GM23338 (cell line): Measurements from ENCODE around the gene EFCAB8. TPM values are rescaled to one million over a fixed set of nuclear protein-coding genes. Genes with fewer than 3 reads are reported as not detected.

Source experiments
- ATAC-seq: fragments of 200-7000 bp; cut with Tn5 transposase; 3 replicates; pipeline ENCODE4 v1.9.1; 2020
- DNase-seq: peaks from one replicate; pipeline ENCODE4 v3.0.0-alpha.2; 2015; ENCODE audit warnings: low spot score
- H2AFZ ChIP-seq: fragments of 200-600 bp; sonication (generic); 2 replicates; pipeline ENCODE4 v1.8.0; 2016; ENCODE audit warnings: antibody characterized with exemption, mild to moderate bottlenecking, moderate library complexity
- H3F3A ChIP-seq: fragments of 200-600 bp; sonication (generic); replicated peaks from 2 replicates; pipeline ENCODE4 v1.8.0; 2017; ENCODE audit warnings: antibody characterized with exemption, mixed run types, low read depth
- H3K27ac ChIP-seq: fragments of 200-600 bp; sonication (generic); 2 replicates; pipeline ENCODE4 v1.6.1; 2016; ENCODE audit warnings: low read depth
- H3K27me3 ChIP-seq: fragments of 200-600 bp; sonication (generic); 2 replicates; pipeline ENCODE4 v1.8.0; 2016; ENCODE audit warnings: mild to moderate bottlenecking, mixed run types, moderate library complexity; ENCODE audit not compliant: insufficient read depth
- H3K36me3 ChIP-seq: fragments of 200-600 bp; sonication (generic); 2 replicates; pipeline ENCODE4 v1.8.0; 2016; ENCODE audit warnings: mild to moderate bottlenecking; ENCODE audit not compliant: insufficient read depth
- H3K4me1 ChIP-seq: fragments of 200-600 bp; sonication (generic); 2 replicates; pipeline ENCODE4 v1.8.0; 2016; ENCODE audit warnings: mild to moderate bottlenecking, moderate library complexity; ENCODE audit not compliant: insufficient read depth
- H3K4me2 ChIP-seq: fragments of 200-600 bp; sonication (generic); 2 replicates; pipeline ENCODE4 v1.7.1; 2017; ENCODE audit warnings: mixed run types
- H3K4me3 ChIP-seq: fragments of 200-600 bp; sonication (generic); 2 replicates; pipeline ENCODE4 v1.6.1; 2016; ENCODE audit warnings: mixed run types
- H3K79me2 ChIP-seq: fragments of 200-600 bp; sonication (generic); replicated peaks from 2 replicates; pipeline ENCODE4 v1.8.0; 2017; ENCODE audit warnings: mild to moderate bottlenecking; ENCODE audit not compliant: insufficient read depth
- H3K9me2 ChIP-seq: fragments of 200-600 bp; sonication (generic); 2 replicates; pipeline ENCODE4 v1.8.0; 2017; ENCODE audit not compliant: insufficient read depth
- H4K20me1 ChIP-seq: fragments of 200-600 bp; sonication (generic); replicated peaks from 2 replicates; pipeline ENCODE4 v1.8.0; 2017; ENCODE audit warnings: mild to moderate bottlenecking; ENCODE audit not compliant: insufficient read depth
- H3K27ac Mint-ChIP-seq: 2 replicates; pipeline ENCODE4 v1.8.0; 2020; ENCODE audit warnings: inconsistent platforms, mild to moderate bottlenecking, moderate library complexity, mixed read lengths
- H3K27me3 Mint-ChIP-seq: 3 replicates; pipeline ENCODE4 v1.8.0; 2022; ENCODE audit warnings: low read depth, mild to moderate bottlenecking, moderate library complexity, mixed read lengths, inconsistent platforms; ENCODE audit not compliant: insufficient read depth, poor library complexity
- H3K36me3 Mint-ChIP-seq: 3 replicates; pipeline ENCODE4 v1.8.0; 2021; ENCODE audit warnings: low read depth, mild to moderate bottlenecking, inconsistent platforms, moderate library complexity, mixed read lengths
- H3K4me1 Mint-ChIP-seq: 3 replicates; pipeline ENCODE4 v1.8.0; 2020; ENCODE audit warnings: mild to moderate bottlenecking, inconsistent platforms, mixed read lengths
- H3K4me3 Mint-ChIP-seq: 3 replicates; pipeline ENCODE4 v1.8.0; 2021; ENCODE audit warnings: moderate library complexity, mild to moderate bottlenecking, inconsistent platforms, mixed read lengths
- H3K9me3 Mint-ChIP-seq: 3 replicates; pipeline ENCODE4 v1.8.0; 2020; ENCODE audit warnings: moderate library complexity, mild to moderate bottlenecking, inconsistent platforms, mixed read lengths
- CTCF ChIP-seq, 2 experiments: fragments of 200-600 bp in 1 of 2; sonication (generic) in 1 of 2; conservative IDR thresholded peaks; 2 replicates each; pipeline versions ENCODE4 v1.5.1 to v1.6.1; 2016 to 2017; ENCODE audit warnings: antibody characterized with exemption in 2 of 2, low read depth in 2 of 2, mild to moderate bottlenecking in 2 of 2, moderate library complexity in 1 of 2
- EZH2 ChIP-seq: fragments of 200-600 bp; sonication (generic); IDR thresholded peaks from one replicate; pipeline ENCODE4 v1.8.0; 2017; ENCODE audit warnings: antibody characterized with exemption, mild to moderate bottlenecking, low read depth; ENCODE audit not compliant: unreplicated experiment
- EZH2phosphoT487 ChIP-seq: fragments of 200-600 bp; sonication (generic); IDR thresholded peaks from one replicate; pipeline ENCODE4 v1.8.1; 2018; ENCODE audit warnings: antibody characterized with exemption; ENCODE audit not compliant: unreplicated experiment
- JUNB ChIP-seq: IDR thresholded peaks from one replicate; pipeline ENCODE4 v1.6.1; 2016; ENCODE audit warnings: antibody characterized with exemption; ENCODE audit not compliant: unreplicated experiment
- POLR2AphosphoS5 ChIP-seq: IDR thresholded peaks from 2 replicates; pipeline ENCODE4 v1.6.1; 2016; ENCODE audit warnings: antibody characterized with exemption, low read depth
- ZNF331 ChIP-seq: fragments of 250-450 bp; sonication (Bioruptor Pico); IDR thresholded peaks from 2 replicates; pipeline ENCODE4 v1.5.0; 2020; ENCODE audit warnings: low read depth, mild to moderate bottlenecking, moderate library complexity
- ZNF462 ChIP-seq: fragments of 250-450 bp; sonication (Bioruptor Pico); IDR thresholded peaks from 2 replicates; pipeline ENCODE4 v1.5.0; 2020; ENCODE audit warnings: mild to moderate bottlenecking, moderate library complexity
- polyA plus RNA-seq: library from polyadenylated mRNA; unstranded; fragments of >200 nt; fragmentation: Nextera tagmentation; extraction: Ambion mirVana; gene quantifications from 2 replicates; pipeline ENCODE4 v1.2.1, GENCODE V29; 2016
- total RNA-seq: library from RNA; depleted of rRNA; stranded (reverse); fragments of >200 nt; shearing (Covaris generic); gene quantifications from 2 replicates; pipeline ENCODE4 v1.2.3, GENCODE V29; 2014
- TF ChIP-seq, protein P1 (sequence below): IDR thresholded peaks from one replicate; pipeline ENCODE4 v1.6.1; 2018; ENCODE audit warnings: antibody characterized with exemption; ENCODE audit not compliant: unreplicated experiment

Gene EFCAB8
- total and polyA plus RNA-seq, 2 experiments from 2014 or later, result 0.35 TPM; not detected in 1

GRCh38 chr20:32920530-32921298 lies 62.0 kb downstream of the EFCAB8 start (continued):
- no peak for TF ChIP-seq ZNF462 (CRISPR knock-in tag)

DNA sequence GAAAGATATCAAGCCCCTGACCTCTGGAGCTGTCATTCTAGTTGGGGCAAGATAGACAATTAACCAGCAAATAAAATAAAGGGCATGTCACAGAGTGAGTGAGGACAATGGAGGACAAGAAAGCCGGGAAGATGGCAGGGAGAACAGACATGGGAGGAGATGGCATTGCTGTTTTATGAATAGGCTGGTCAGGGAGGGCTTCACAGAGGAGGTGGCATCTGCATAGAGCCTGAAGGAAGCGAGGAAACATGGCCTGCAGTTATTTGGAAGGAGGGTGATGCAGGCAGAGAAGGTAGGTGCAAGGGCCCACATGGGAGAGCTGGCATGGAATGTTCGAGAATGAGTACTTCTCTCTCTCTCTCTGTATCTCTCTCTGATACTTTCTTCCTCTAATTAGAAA lies 63.7 kb downstream of the EFCAB8 start:
- ATAC-seq (no peak), DNase-seq (no peak)
- Mint-ChIP-seq H3K4me1 (no peaks in the 10 kb centered on the region), H3K27ac (no peak overlapping the region), H3K36me3 (no peaks in the 10 kb centered on the region; the same call in 2 of the 3 replicates), H3K27me3 (peaks cover 5% of the 10 kb centered on the region), H3K4me3 (no peak overlapping the region), H3K9me3 (no peaks in the 10 kb centered on the region; the same call in 2 of the 3 replicates)
- H3K27me3 ChIP-seq, result no peaks in the 10 kb centered on the region
- H3K4me1 ChIP-seq, result no peaks in the 10 kb centered on the region
- no peaks in the 10 kb centered on the region for H4K20me1 ChIP-seq
- H3K36me3 ChIP-seq, result no peaks in the 10 kb centered on the region
- H3K27ac ChIP-seq, result no peak overlapping the region
- H2AFZ ChIP-seq, result no peak overlapping the region
- no peaks in the 10 kb centered on the region for H3F3A ChIP-seq
- no peak overlapping the region for H3K4me3 ChIP-seq
- H3K4me2 ChIP-seq, result no peak overlapping the region
- no peaks in the 10 kb centered on the region for H3K9me2 ChIP-seq
- H3K79me2 ChIP-seq, result no peaks in the 10 kb centered on the region
- no peak for TF ChIP-seq JUNB
- TF ChIP-seq POLR2AphosphoS5, result no peak
- TF ChIP-seq EZH2phosphoT487, result no peak
- TF ChIP-seq, protein P1, sequence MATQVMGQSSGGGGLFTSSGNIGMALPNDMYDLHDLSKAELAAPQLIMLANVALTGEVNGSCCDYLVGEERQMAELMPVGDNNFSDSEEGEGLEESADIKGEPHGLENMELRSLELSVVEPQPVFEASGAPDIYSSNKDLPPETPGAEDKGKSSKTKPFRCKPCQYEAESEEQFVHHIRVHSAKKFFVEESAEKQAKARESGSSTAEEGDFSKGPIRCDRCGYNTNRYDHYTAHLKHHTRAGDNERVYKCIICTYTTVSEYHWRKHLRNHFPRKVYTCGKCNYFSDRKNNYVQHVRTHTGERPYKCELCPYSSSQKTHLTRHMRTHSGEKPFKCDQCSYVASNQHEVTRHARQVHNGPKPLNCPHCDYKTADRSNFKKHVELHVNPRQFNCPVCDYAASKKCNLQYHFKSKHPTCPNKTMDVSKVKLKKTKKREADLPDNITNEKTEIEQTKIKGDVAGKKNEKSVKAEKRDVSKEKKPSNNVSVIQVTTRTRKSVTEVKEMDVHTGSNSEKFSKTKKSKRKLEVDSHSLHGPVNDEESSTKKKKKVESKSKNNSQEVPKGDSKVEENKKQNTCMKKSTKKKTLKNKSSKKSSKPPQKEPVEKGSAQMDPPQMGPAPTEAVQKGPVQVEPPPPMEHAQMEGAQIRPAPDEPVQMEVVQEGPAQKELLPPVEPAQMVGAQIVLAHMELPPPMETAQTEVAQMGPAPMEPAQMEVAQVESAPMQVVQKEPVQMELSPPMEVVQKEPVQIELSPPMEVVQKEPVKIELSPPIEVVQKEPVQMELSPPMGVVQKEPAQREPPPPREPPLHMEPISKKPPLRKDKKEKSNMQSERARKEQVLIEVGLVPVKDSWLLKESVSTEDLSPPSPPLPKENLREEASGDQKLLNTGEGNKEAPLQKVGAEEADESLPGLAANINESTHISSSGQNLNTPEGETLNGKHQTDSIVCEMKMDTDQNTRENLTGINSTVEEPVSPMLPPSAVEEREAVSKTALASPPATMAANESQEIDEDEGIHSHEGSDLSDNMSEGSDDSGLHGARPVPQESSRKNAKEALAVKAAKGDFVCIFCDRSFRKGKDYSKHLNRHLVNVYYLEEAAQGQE, result no peak
- TF ChIP-seq EZH2, result no peak
- no peak for TF ChIP-seq ZNF331 (CRISPR knock-in tag)
- no peak for TF ChIP-seq CTCF (conservative IDR thresholded peaks at IDR 0.05; ENCODE audit: low read depth in 2 of 2)
